Left ventricle myocardium inferior (tissue), 1 donor: ENCODE measurements around the gene KIRREL1. TPM values are rescaled to one million over a fixed set of nuclear protein-coding genes. Genes with fewer than 3 reads are reported as not detected.

Source experiments
- DNase-seq: peaks from one replicate; pipeline ENCODE4 v3.0.0-alpha.2; 2020
- H3K27ac ChIP-seq: fragments of 200-600 bp; replicated peaks from 2 replicates; pipeline ENCODE4 v1.8.0; 2021
- H3K27me3 ChIP-seq: fragments of 200-600 bp; 2 replicates; pipeline ENCODE4 v1.8.0; 2021; ENCODE audit warnings: low read depth
- H3K36me3 ChIP-seq: fragments of 200-600 bp; 2 replicates; pipeline ENCODE4 v1.8.0; 2021
- H3K4me1 ChIP-seq: fragments of 200-600 bp; 2 replicates; pipeline ENCODE4 v1.8.0; 2021
- H3K4me3 ChIP-seq: fragments of 200-600 bp; 2 replicates; pipeline ENCODE4 v1.8.0; 2021; ENCODE audit warnings: mild to moderate bottlenecking, moderate library complexity
- H3K9me3 ChIP-seq: fragments of 200-600 bp; replicated peaks from 2 replicates; pipeline ENCODE4 v1.8.0; 2021
- intact Hi-C: fragments of 100-400 bp; cut with micrococcal nuclease; formaldehyde crosslinking; loops from one replicate; pipeline ENCODE4 v1.11.0; 2022
- total RNA-seq: library from RNA; stranded (reverse); fragmentation: NEBNext Ultra II Directional; extraction: Animal tissue kit (Norgen Biotek cat#: 25700); gene quantifications from one replicate; pipeline ENCODE4 v1.2.1, GENCODE V29; 2021
- TF ChIP-seq, protein P1 (sequence below): fragments of 200-600 bp; IDR thresholded peaks from 2 replicates; pipeline ENCODE4 v1.8.0; 2021; ENCODE audit warnings: antibody characterized with exemption, mild to moderate bottlenecking, borderline replicate concordance
- donor health status: DM: no; HTN: yes; CAD: no; lungs with severe emphysema.

KIRREL1 gene
- total RNA-seq, 1 donor from 2014 or later: 7.3 TPM

GRCh38 chr1:158059984-158060383 is 66.5 kb downstream of the KIRREL1 start:
- Histone ChIP-seq H3K36me3 (no peaks in the 10 kb centered on the region), H3K27me3 (no peaks in the 10 kb centered on the region), H3K27ac (no peak overlapping the region), H3K9me3 (no peaks in the 10 kb centered on the region), H3K4me3 (no peak overlapping the region), H3K4me1 (peaks cover 50% of the 10 kb centered on the region)
- DNase-seq: no peak
- TF ChIP-seq, protein P1, sequence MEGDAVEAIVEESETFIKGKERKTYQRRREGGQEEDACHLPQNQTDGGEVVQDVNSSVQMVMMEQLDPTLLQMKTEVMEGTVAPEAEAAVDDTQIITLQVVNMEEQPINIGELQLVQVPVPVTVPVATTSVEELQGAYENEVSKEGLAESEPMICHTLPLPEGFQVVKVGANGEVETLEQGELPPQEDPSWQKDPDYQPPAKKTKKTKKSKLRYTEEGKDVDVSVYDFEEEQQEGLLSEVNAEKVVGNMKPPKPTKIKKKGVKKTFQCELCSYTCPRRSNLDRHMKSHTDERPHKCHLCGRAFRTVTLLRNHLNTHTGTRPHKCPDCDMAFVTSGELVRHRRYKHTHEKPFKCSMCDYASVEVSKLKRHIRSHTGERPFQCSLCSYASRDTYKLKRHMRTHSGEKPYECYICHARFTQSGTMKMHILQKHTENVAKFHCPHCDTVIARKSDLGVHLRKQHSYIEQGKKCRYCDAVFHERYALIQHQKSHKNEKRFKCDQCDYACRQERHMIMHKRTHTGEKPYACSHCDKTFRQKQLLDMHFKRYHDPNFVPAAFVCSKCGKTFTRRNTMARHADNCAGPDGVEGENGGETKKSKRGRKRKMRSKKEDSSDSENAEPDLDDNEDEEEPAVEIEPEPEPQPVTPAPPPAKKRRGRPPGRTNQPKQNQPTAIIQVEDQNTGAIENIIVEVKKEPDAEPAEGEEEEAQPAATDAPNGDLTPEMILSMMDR: no peak
- intact Hi-C loops: no loop called here

DNA sequence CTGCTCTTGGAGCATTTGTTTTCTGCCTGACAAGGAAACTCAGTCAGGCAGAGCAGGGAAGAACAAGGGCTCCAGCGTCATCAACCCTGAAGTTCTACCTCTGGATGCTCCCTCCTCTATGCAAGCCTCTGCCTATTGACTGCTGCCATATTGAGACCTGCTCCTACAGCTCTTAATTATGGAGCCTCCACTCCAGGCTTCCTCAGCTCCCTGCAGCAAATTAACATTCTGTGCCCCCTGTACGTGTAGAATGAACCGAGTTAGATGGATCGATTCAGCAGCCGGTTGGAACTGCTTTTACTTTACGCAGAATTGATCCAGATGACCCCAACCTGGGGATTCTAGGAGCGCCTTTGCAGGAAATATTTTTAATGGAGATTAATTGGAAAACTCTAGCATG is 68.7 kb downstream of the KIRREL1 start:
- TF ChIP-seq, protein P1: no peak
- intact Hi-C loops: no loop called here
- Histone ChIP-seq H3K9me3 (no peaks in the 10 kb centered on the region), H3K27ac (no peak overlapping the region), H3K27me3 (no peaks in the 10 kb centered on the region), H3K36me3 (no peaks in the 10 kb centered on the region), H3K4me1 (peaks cover 49% of the 10 kb centered on the region), H3K4me3 (no peak overlapping the region)
- DNase-seq: no peak

DNA sequence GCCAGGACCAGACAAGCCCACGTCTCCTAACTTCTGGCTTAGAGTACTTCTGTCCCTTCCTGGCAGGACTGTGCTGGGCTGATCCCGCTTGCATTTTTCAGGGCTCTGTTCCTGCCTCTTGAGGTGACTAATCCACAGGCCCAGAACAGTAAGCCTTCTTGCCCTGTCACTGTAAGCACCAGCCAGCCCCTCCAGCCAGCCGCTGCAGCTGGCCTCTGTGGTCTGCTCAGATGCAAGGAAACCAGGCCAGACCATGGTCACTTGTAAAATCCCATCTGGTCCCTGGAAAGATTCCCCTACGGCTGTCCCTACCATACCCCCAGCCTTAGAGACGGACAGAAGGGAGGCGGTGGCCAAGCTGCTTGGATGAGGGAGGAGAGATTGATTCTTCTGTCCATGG is 74.2 kb downstream of the KIRREL1 start:
- DNase-seq: no peak
- intact Hi-C loops: no loop called here
- peaks cover 67% of the 10 kb centered on the region for H3K4me1 ChIP-seq

GRCh38 chr1:158068918-158069317 is 75.5 kb downstream of the KIRREL1 start:
- intact Hi-C loops: no loop called here
- H3K27ac ChIP-seq: no peak overlapping the region
- H3K4me3 ChIP-seq: no peak overlapping the region
- H3K9me3 ChIP-seq: no peaks in the 10 kb centered on the region
- TF ChIP-seq, protein P1: no peak
- DNase-seq: no peak
- no peaks in the 10 kb centered on the region for H3K36me3 ChIP-seq
- peaks cover 67% of the 10 kb centered on the region for H3K4me1 ChIP-seq
- no peaks in the 10 kb centered on the region for H3K27me3 ChIP-seq

More for the DNA sequence above, 74.2 kb downstream of the KIRREL1 start:
- H3K9me3 ChIP-seq: no peaks in the 10 kb centered on the region
- H3K36me3 ChIP-seq: no peaks in the 10 kb centered on the region
- TF ChIP-seq, protein P1: no peak
- H3K27ac ChIP-seq: no peak overlapping the region
- no peaks in the 10 kb centered on the region for H3K27me3 ChIP-seq
- no peak overlapping the region for H3K4me3 ChIP-seq

DNA sequence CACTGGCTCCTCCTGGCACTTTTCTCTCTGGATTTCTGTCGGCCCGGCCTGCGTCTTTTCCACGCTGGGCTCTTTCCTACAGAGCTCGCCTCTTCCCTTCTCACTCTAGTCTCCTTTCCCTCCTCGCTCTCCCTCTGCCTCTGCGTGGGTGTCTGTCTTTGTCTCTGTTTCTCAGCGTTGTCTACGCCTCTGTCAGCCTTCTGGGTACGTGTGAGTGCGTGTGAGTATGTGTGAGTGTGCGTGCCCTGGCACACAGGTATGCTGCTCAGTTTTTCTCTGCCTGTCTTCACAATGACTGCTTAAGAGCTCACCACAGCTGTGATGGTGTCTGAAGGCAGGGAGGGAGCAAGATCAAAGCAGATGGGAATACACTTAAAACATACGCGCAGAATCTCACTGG is 77.7 kb downstream of the KIRREL1 start:
- TF ChIP-seq, protein P1: no peak
- H3K27me3 ChIP-seq: no peaks in the 10 kb centered on the region
- peaks cover 63% of the 10 kb centered on the region for H3K4me1 ChIP-seq
- intact Hi-C loops: no loop called here
- H3K4me3 ChIP-seq: no peak overlapping the region
- no peaks in the 10 kb centered on the region for H3K9me3 ChIP-seq
- no peaks in the 10 kb centered on the region for H3K36me3 ChIP-seq
- DNase-seq: no peak
- H3K27ac ChIP-seq: no peak overlapping the region

DNA sequence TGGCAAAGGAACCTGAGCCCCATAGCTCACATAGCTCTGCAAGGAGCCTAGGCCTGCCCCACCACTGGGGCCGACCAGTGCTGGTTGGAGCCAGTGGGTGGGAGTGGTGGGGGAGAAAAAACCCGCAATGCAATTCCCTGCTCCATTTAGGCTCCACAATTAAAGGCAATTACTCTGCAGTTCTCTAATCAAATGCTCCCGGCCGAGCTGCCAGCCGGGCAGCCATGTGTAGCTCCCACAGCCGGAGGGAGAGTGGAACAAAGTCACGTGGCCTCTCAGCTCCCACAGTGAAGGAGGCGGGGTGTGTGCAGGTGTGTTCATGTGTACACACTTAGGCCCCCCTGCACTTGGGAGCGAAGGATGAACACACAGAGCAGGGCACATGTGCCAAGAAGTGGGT is 81.6 kb downstream of the KIRREL1 start:
- peaks cover 20% of the 10 kb centered on the region for H3K36me3 ChIP-seq
- peaks cover 29% of the 10 kb centered on the region for H3K4me1 ChIP-seq
- no peak for DNase-seq
- no peak overlapping the region for H3K27ac ChIP-seq
- no peak overlapping the region for H3K4me3 ChIP-seq
- H3K9me3 ChIP-seq: no peaks in the 10 kb centered on the region
- intact Hi-C loops: no loop called here
- no peaks in the 10 kb centered on the region for H3K27me3 ChIP-seq
- TF ChIP-seq, protein P1: no peak
